SK-N-SH treated with all-trans-retinoic acid at 6 μM for 48 hours (cell line): ENCODE results near the gene GRB2.

Experiments used
- ATAC-seq: fragments of 200-7000 bp; cut with Tn5 transposase; 3 replicates; pipeline ENCODE4 v1.9.1; 2020; ENCODE audit warnings: mild to moderate bottlenecking, moderate library complexity
- ARNTL ChIP-seq: fragments of 450-650 bp; formaldehyde crosslinking; IDR thresholded peaks from 2 replicates; pipeline ENCODE4 v1.5.0; 2020; ENCODE audit warnings: low read depth, mild to moderate bottlenecking, moderate library complexity, borderline replicate concordance
- BACH2 ChIP-seq: fragments of 250-450 bp; sonication (Bioruptor Pico); IDR thresholded peaks from 2 replicates; pipeline ENCODE4 v1.9.0; 2021; ENCODE audit warnings: mild to moderate bottlenecking, borderline replicate concordance
- ESRRG ChIP-seq: fragments of 250-450 bp; sonication (Bioruptor Pico); IDR thresholded peaks from 2 replicates; pipeline ENCODE4 v1.6.1; 2021; ENCODE audit warnings: mild to moderate bottlenecking
- GLIS3 ChIP-seq: fragments of 250-450 bp; sonication (Bioruptor Pico); IDR thresholded peaks from 2 replicates; pipeline ENCODE4 v1.5.0; 2020; ENCODE audit warnings: mild to moderate bottlenecking, moderate library complexity
- ISL1 ChIP-seq: fragments of 250-450 bp; sonication (Bioruptor Pico); IDR thresholded peaks from 2 replicates; pipeline ENCODE4 v2.1.2; 2022; ENCODE audit warnings: mild to moderate bottlenecking, moderate library complexity
- OSR1 ChIP-seq: fragments of 250-450 bp; sonication (Bioruptor Pico); IDR thresholded peaks from 2 replicates; pipeline ENCODE4 v1.8.0; 2022; ENCODE audit warnings: moderate library complexity, mild to moderate bottlenecking, inconsistent platforms
- PATZ1 ChIP-seq: fragments of 250-450 bp; sonication (Bioruptor Pico); IDR thresholded peaks from 2 replicates; pipeline ENCODE4 v1.8.0; 2020; ENCODE audit warnings: mild to moderate bottlenecking, moderate library complexity, borderline replicate concordance
- POU6F1 ChIP-seq: fragments of 250-450 bp; sonication (Bioruptor Pico); IDR thresholded peaks from 2 replicates; pipeline ENCODE4 v1.8.0; 2021; ENCODE audit warnings: low read depth, mild to moderate bottlenecking, moderate library complexity, borderline replicate concordance
- PPARA ChIP-seq: fragments of 250-450 bp; sonication (Bioruptor Pico); IDR thresholded peaks from 2 replicates; pipeline ENCODE4 v1.5.0; 2020; ENCODE audit warnings: mild to moderate bottlenecking, borderline replicate concordance
- RARB ChIP-seq: fragments of 250-450 bp; sonication (Bioruptor Pico); IDR thresholded peaks from 2 replicates; pipeline ENCODE4 v1.8.0; 2021; ENCODE audit warnings: mild to moderate bottlenecking, moderate library complexity
- TCF4 ChIP-seq: fragments of 250-450 bp; sonication (Bioruptor Pico); IDR thresholded peaks from 2 replicates; pipeline ENCODE4 v1.8.0; 2021; ENCODE audit warnings: mild to moderate bottlenecking, moderate library complexity, borderline replicate concordance
- TOX ChIP-seq: fragments of 250-450 bp; sonication (Bioruptor Pico); IDR thresholded peaks from 2 replicates; pipeline ENCODE4 v1.8.0; 2021; ENCODE audit warnings: mild to moderate bottlenecking, moderate library complexity, borderline replicate concordance
- TSHZ2 ChIP-seq: fragments of 250-450 bp; sonication (Bioruptor Pico); IDR thresholded peaks from 2 replicates; pipeline ENCODE4 v1.5.0; 2020; ENCODE audit warnings: mild to moderate bottlenecking, moderate library complexity
- ZC3H10 ChIP-seq: fragments of 250-450 bp; sonication (Bioruptor Pico); IDR thresholded peaks from 2 replicates; pipeline ENCODE4 v1.5.1; 2021; ENCODE audit warnings: mild to moderate bottlenecking, moderate library complexity
- ZFP3 ChIP-seq: fragments of 250-450 bp; sonication (Bioruptor Pico); IDR thresholded peaks from 2 replicates; pipeline ENCODE4 v1.5.0; 2020; ENCODE audit warnings: mild to moderate bottlenecking, moderate library complexity
- ZNF565 ChIP-seq: fragments of 450-650 bp; formaldehyde crosslinking; conservative IDR thresholded peaks from 2 replicates; pipeline ENCODE4 v1.5.0; 2020; ENCODE audit warnings: low read depth, mild to moderate bottlenecking, moderate library complexity
- ZNF70 ChIP-seq: fragments of 450-650 bp; formaldehyde crosslinking; IDR thresholded peaks from 2 replicates; pipeline ENCODE4 v1.5.0; 2020; ENCODE audit warnings: mild to moderate bottlenecking, moderate library complexity
- ZNF8 ChIP-seq: fragments of 450-650 bp; formaldehyde crosslinking; IDR thresholded peaks from 2 replicates; pipeline ENCODE4 v1.5.0; 2020; ENCODE audit warnings: mild to moderate bottlenecking, moderate library complexity
- TF ChIP-seq, protein P1 (sequence below): fragments of 250-450 bp; sonication (Bioruptor Pico); IDR thresholded peaks from 2 replicates; pipeline ENCODE4 v1.5.1; 2021; ENCODE audit warnings: mild to moderate bottlenecking, moderate library complexity

Gene GRB2

GRCh38 chr17:75373280-75373679, 32.2 kb downstream of the GRB2 start:
- TF ChIP-seq TCF4 (CRISPR knock-in tag), result no peak
- TF ChIP-seq, protein P1, sequence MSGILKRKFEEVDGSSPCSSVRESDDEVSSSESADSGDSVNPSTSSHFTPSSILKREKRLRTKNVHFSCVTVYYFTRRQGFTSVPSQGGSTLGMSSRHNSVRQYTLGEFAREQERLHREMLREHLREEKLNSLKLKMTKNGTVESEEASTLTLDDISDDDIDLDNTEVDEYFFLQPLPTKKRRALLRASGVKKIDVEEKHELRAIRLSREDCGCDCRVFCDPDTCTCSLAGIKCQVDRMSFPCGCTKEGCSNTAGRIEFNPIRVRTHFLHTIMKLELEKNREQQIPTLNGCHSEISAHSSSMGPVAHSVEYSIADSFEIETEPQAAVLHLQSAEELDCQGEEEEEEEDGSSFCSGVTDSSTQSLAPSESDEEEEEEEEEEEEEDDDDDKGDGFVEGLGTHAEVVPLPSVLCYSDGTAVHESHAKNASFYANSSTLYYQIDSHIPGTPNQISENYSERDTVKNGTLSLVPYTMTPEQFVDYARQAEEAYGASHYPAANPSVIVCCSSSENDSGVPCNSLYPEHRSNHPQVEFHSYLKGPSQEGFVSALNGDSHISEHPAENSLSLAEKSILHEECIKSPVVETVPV (CRISPR knock-in tag), result no peak
- no peak for TF ChIP-seq ESRRG (CRISPR knock-in tag)
- TF ChIP-seq, all 23 proteins: peak for 0
- ATAC-seq, result no peak

DNA sequence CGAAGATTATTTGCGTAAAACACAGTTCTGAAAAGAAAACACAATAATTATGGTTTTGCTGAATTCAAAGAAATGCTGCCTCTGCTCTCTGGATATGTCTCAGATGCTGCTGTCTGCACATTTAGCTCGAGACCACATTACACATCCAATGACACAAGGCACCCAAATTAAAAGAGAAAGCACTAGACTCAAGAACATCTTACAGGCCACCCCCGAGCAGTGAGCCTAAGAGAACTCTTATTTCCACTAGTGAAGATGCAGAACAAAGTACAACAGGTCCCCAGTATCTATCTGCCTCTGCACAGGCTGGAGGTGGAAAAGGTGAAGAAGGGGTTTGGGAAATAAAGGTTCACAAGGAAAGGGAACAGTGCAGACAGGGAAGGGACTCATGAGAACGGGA, 33.5 kb downstream of the GRB2 start:
- no peak for ATAC-seq
- no peak for TF ChIP-seq ARNTL (CRISPR knock-in tag)
- TF ChIP-seq ZNF8 (CRISPR knock-in tag), result no peak
- no peak for TF ChIP-seq GLIS3
- no peak for TF ChIP-seq TCF4 (CRISPR knock-in tag)
- TF ChIP-seq TSHZ2 (CRISPR knock-in tag), result no peak
- TF ChIP-seq PPARA (CRISPR knock-in tag), result no peak
- no peak for TF ChIP-seq ZC3H10
- no peak for TF ChIP-seq ZNF565 (CRISPR knock-in tag)
- no peak for TF ChIP-seq OSR1
- TF ChIP-seq TOX (CRISPR knock-in tag), result no peak
- no peak for TF ChIP-seq RARB
- TF ChIP-seq POU6F1, result no peak
- TF ChIP-seq ZFP3 (CRISPR knock-in tag), result no peak
- TF ChIP-seq ISL1 (CRISPR knock-in tag), result no peak
- no peak for TF ChIP-seq PATZ1
- no peak for TF ChIP-seq ZNF70 (CRISPR knock-in tag)
- no peak for TF ChIP-seq ESRRG (CRISPR knock-in tag)
- TF ChIP-seq, all 23 proteins: peak for 0

- ATAC-seq, result no peak
- TF ChIP-seq PPARA (CRISPR knock-in tag), result no peak
- no peak for TF ChIP-seq TSHZ2 (CRISPR knock-in tag)
- TF ChIP-seq GLIS3, result no peak
- TF ChIP-seq OSR1, result no peak
- no peak for TF ChIP-seq ZNF8 (CRISPR knock-in tag)
- no peak for TF ChIP-seq RARB
- TF ChIP-seq, protein P1 (CRISPR knock-in tag), result no peak
- no peak for TF ChIP-seq ZC3H10
- no peak for TF ChIP-seq ZNF70 (CRISPR knock-in tag)
- TF ChIP-seq BACH2, result no peak
These were observed 34.1 kb downstream of the GRB2 start for GRCh38 chr17:75371339-75371738.
